ENCODE measurements around the gene FAM228B.
"Not testable (repeated sequence)": the region's sequence is repeated elsewhere in the genome, so short reads cannot be mapped to it uniquely, and the experiment has no call there.

Gene FAM228B

DNA sequence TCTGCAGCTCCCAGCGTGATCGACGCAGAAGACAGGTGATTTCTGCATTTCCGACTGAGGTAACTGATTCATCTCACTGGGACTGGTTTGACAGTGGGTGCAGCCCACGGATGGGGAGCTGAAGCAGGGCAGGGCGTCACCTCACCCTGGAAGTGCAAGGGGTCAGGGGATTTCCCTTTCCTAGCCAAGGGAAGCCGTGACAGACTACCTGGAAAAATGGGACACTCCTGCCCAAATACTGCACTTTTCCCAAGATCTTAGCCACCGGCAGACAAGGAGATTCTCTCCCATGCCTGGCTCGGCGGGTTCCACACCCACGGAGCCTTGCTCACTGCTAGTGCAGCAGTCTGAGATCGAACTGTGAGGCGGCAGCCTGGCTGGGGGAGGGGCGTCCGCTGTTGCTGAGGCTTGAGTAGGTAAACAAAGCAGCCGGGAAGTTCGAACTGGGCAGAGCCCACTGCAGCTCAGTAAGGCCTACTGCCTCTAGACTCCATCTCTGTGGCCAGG, 28.0 kb upstream of the FAM228B start:
- DNase-seq; in situ Hi-C loops (cut with HindIII; ENCODE audit: low pct_ligation_motif_present, low pct_unique_long_range_greater_than_20kb, low sequenced_read_pairs): not testable (repeated sequence)

GRCh38 chr2:24100732-24101131, 22.5 kb upstream of the FAM228B start:
- DNase-seq; in situ Hi-C loops (cut with HindIII; ENCODE audit: low pct_ligation_motif_present, low pct_unique_long_range_greater_than_20kb, low sequenced_read_pairs): not testable (repeated sequence)

GRCh38 chr2:24101992-24102391, 21.3 kb upstream of the FAM228B start:
- in situ Hi-C loops (cut with HindIII; ENCODE audit: low pct_ligation_motif_present, low pct_unique_long_range_greater_than_20kb, low sequenced_read_pairs): no loop called here
- DNase-seq: no peak

DNA sequence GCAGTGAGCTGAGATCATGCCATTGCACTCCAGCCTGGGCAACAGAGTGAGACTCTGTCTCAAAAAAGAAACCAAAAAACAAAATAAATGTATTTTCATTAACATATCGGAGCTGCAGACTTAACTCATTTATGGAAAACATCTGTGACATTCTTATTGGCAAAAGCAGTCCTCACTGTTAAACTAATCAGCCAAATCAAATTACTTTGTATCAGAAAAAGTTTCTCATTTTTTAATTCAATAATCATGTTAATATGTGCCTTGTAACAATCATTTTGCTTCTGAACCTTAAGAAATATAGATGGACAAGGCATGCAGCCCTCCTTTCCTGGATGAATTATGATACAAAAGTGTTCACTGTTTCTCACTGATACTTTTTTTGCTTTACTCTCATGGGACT, 20.6 kb upstream of the FAM228B start:
- no peak for DNase-seq
- in situ Hi-C loops (cut with HindIII; ENCODE audit: low pct_ligation_motif_present, low pct_unique_long_range_greater_than_20kb, low sequenced_read_pairs): no loop called here

DNA sequence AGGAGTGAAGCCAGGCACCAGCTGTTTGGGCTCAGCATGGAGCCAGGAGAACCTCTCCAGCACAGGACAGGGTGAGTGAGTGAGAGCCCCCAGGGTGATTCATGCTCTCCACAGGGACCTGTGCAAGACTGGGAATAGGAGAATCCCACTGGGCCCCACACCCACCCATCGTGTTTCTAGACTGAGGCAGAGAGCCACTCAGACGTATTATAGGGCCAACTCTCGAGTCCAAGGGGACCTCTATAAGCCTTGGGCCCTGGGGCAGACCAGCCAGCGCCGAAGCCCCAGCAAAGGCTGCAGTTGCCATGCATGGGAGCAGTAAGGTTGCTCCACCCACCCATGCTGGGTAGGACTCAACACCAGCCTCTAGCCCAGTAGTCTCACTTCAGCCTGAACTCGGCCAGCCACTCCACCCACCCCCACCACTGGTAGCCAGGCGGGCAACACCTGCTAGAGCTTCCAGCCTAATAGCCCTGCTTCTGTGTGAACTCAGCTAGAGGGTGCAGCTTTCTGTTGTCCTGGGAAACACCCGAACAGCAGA, 19.1 kb upstream of the FAM228B start:
- in situ Hi-C loops (cut with HindIII; ENCODE audit: low pct_ligation_motif_present, low pct_unique_long_range_greater_than_20kb, low sequenced_read_pairs): no loop called here
- no peak for DNase-seq

DNA sequence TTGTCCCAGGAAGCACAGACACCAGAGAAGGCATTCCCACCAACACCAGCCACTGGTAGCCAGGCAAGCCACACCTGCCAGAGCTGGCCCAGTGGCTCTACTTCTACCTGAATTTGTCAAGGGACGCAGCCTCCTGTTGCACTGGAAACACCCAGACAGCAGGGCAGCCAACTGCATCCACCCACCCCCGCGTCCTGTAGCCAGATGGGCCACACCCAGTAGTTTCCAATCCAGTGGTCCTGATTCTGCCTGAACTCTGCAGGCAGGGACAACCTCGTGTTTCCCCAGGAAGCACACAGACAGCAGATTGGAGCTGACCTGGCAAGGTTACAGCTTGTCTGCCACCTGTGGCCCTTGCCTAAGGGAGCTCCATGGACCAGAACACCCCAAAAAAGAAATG, 18.4 kb upstream of the FAM228B start:
- no peak for DNase-seq
- in situ Hi-C loops (cut with HindIII; ENCODE audit: low pct_ligation_motif_present, low pct_unique_long_range_greater_than_20kb, low sequenced_read_pairs): no loop called here

- DNase-seq: no peak
- in situ Hi-C loops (cut with HindIII; ENCODE audit: low pct_ligation_motif_present, low pct_unique_long_range_greater_than_20kb, low sequenced_read_pairs): no loop called here
These were observed 17.5 kb upstream of the FAM228B start for GRCh38 chr2:24105816-24106215.

- DNase-seq: no peak
- in situ Hi-C loops (cut with HindIII; ENCODE audit: low pct_ligation_motif_present, low pct_unique_long_range_greater_than_20kb, low sequenced_read_pairs): no loop called here
These were observed 16.5 kb upstream of the FAM228B start for GRCh38 chr2:24106786-24107185.

DNA sequence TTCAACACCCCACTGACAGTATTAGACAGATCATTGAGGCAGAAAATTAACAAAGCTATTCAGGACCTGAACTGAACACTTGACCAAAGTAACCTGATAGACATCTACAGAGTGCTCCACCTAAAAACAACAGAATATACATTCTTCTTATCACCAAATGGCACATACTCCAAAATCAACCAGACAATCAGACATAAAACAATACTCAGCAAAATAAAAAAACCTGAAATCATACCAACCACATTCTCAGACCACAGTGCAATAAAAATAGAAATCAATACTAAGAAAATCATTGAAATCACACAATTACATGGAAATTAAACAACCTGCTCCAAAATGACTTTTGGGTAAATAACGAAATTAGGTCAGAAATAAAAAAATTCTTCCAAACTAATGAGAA, 15.9 kb upstream of the FAM228B start:
- DNase-seq: no peak
- in situ Hi-C loops (cut with HindIII; ENCODE audit: low pct_ligation_motif_present, low pct_unique_long_range_greater_than_20kb, low sequenced_read_pairs): no loop called here

DNA sequence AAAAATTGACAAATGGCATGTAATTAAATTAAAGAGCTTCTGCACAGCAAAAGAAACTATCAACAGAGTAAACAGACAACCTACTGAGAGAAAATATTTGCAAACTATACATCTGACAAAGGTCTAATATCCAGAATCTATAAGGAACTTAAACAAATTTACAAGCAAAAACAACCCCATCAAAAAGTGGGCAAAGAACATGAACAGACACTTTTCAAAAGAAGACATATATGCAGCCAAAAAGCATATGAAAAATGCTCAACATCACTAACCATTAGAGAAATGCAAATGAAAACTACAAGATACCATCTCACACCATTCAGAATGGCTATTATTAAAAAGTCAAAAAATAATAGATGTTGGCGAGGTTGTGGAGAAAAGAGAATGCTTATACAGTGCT, 13.8 kb upstream of the FAM228B start:
- DNase-seq; in situ Hi-C loops (cut with HindIII; ENCODE audit: low pct_ligation_motif_present, low pct_unique_long_range_greater_than_20kb, low sequenced_read_pairs): not testable (repeated sequence)

DNA sequence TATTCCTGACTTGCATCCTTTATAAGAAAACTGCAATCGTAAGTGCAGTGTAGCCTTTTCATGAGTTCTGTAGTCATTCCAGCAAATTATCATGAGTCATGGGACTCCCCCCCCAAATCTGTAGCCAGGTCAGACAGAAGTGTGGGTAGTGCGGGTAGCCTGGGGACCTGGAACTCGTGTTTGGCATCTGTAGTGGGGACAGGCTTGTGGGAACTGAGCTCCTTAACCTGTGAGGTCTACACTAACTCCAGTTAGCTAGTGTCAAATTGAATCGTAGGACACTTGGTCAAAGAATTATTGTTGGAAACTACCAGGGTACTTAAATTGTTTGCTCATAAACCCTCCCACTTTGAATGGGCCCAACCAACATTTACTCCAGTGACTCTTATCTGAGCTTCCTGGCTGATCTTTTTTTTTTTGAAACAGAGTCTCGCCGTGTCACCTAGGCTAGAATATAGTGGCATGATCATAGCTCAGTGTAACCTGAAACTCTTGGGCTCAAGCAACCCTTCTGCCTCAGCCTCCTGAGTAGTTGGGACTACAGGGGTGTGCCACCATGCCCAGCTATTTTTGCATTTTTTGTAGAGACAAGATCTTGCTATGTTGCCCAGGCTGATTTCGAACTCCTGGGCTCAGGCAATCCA, 12.5 kb upstream of the FAM228B start:
- no peak for DNase-seq
- in situ Hi-C loops (cut with HindIII; ENCODE audit: low pct_ligation_motif_present, low pct_unique_long_range_greater_than_20kb, low sequenced_read_pairs): no loop called here

DNA sequence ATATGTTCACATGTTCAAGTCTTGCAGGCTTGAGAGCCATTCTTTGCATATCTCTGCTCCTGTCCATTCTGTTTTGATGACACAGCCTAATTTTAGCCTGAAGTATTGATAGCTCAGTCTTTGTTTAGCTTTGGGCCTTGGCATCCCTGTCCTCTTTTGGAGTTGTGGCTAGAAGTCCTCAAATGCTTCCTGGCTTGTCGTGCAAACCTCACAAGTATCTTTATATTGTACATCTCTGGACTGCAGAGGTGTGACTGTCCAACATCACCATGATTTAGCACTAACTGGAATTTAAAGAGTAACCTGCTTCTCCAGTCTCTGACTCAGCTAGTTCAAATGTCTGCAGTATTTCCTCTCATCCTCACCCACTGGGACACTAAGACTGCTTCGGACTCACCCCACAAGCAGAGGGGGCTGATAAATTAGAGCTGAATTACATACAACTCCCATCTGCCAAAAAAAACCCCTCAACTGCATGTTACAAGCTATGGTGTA, 11.8 kb upstream of the FAM228B start:
- peak; percentile 33 for DNase-seq
- in situ Hi-C loops (cut with HindIII; ENCODE audit: low pct_ligation_motif_present, low pct_unique_long_range_greater_than_20kb, low sequenced_read_pairs): no loop called here

DNA sequence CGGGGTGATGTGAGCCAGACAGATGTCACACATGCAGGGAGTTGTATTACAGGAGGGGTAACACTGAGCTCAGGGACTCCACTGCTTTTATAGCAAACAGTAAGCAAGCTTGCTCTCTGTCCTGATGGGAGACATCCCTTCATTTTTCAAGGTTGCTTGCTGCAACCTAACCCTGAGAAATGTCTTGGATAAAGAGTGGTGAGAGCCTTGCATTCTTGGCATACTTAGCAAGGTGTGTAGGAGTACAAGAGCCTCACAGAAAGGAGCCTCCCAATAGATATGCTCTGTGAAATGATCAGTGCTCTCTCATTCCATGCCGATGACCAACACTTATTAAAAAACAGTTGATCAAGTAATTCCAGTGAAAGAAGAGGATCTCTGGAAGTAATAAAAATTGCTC, 8.2 kb upstream of the FAM228B start:
- no peak for DNase-seq
- in situ Hi-C loops (cut with HindIII; ENCODE audit: low pct_ligation_motif_present, low pct_unique_long_range_greater_than_20kb, low sequenced_read_pairs): no loop called here

DNA sequence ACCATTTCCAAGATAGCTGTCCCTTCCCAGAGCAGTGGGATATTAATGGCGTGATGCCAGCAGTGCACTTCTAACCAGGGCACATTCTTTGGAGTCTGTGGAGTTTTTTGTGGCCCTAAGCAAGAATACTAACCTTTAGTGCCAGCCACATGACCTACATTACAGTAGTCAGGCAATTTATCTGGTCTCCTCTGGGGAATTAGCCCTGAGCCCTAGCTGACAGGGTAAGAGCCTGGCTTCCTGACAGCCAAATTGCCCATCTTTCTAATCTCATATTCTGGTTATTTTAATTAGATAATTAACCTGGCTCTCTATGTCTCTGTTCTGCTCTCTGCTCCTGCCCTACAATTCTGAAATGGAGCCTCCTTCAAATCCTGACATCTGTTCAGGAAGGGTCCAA, 5.4 kb upstream of the FAM228B start:
- in situ Hi-C loops (cut with HindIII; ENCODE audit: low pct_ligation_motif_present, low pct_unique_long_range_greater_than_20kb, low sequenced_read_pairs): no loop called here

DNA sequence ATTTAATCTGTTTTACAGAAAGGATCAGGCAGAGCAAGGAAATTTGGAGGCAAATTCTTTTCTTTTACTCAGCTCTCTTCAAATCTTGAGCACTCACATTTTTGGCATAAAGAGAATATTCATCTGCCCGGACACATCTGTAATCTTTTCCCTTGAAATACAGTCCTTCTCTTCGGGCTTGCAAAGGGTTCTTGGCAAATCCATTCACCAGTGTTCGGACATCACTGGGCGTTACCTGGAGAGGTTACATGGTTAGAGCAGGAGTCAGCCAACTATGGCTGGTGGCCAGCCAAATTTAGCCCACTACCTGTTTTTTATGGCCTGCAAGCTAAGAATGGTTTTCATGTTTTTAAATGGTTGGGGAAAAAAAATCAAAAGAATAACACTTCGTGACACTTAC, 2.2 kb upstream of the FAM228B start:
- in situ Hi-C loops (cut with HindIII; ENCODE audit: low pct_ligation_motif_present, low pct_unique_long_range_greater_than_20kb, low sequenced_read_pairs): no loop called here
- no peak for DNase-seq

More for the DNA sequence above, 5.4 kb upstream of the FAM228B start:
- DNase-seq: no peak

DNA sequence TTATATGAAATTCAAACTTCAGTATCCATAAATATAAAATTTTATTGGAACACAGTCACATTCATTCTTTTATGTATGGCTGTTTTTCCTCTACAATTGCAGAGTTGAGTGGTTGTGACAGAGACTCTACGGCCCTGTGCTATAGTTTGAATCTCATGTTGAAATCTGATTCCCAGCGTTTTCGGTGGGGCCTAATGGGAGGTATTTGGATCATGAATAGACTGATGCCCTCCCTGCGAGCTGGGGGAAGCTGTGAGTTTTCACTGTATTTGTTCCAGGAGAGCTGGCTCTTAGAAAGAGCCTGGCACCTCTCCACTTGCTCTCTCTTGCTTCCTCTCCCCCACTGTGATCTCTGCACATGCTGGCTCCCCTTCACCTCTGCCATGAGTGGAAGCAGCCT, 1.8 kb upstream of the FAM228B start:
- DNase-seq: no peak
- in situ Hi-C loops (cut with HindIII; ENCODE audit: low pct_ligation_motif_present, low pct_unique_long_range_greater_than_20kb, low sequenced_read_pairs): no loop called here

DNA sequence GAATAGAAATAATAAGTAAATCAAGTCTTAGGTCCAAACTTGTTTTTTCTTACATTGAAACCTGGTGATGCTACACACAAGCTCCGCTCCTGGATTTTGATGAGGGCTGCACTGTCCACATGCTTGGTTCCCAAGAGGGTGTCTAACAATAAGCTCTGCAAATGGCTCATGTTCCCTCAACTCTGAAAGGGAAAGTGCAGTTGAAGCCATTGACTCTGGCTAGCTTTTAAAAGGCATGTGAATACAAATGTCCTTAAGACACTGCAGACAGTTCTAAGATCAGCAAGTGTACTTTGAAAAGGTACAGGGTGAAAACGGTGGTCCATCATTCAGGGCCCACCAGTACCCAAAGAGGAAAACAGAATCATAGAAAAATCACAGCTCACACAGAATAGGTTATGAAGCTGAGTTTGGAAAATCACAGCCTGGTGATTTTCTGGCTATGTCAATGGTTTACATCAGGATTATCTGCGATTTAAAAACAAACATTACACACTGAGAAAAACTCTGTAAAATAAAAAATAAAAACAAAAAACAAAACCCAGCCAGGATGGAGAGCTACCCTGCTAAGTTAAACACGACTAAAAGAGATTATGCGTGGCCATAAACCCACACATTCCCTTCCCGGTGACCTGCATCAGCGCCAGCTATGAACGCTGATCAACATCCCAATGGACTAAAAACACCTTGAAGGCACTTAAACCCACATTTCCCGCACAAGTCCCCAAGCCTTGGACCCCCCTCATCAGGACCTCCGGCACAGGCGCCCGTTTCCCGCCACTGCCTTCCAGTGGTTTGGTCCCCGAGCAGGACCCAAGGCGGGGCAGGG, 689 bp upstream of the FAM228B start:
- in situ Hi-C loops (cut with HindIII; ENCODE audit: low pct_ligation_motif_present, low pct_unique_long_range_greater_than_20kb, low sequenced_read_pairs): no loop called here
- DNase-seq: no peak

GRCh38 chr2:24123922-24124580, 782 bp downstream of the FAM228B start:
- peak; percentile 25 for DNase-seq
- in situ Hi-C loops (cut with HindIII; ENCODE audit: low pct_ligation_motif_present, low pct_unique_long_range_greater_than_20kb, low sequenced_read_pairs): no loop called here

DNA sequence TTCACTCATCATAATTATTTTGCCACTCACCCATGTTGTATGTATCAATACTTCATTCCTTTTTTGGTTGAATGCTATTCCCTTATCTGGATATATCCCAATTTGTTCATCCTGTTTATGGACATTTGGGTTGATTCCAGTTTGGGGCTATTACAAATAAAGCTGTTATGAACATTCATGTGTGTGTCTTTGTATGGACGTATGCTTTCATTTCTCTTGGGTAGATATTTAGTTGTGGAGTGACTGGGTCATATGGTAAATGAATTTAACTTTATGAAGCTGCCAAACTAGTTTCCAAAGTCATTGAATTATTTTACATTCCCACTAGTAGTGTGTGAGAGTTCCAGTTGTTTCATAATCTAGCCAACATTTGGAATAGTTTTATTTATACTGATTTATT, 2.7 kb downstream of the FAM228B start:
- in situ Hi-C loops (cut with HindIII; ENCODE audit: low pct_ligation_motif_present, low pct_unique_long_range_greater_than_20kb, low sequenced_read_pairs): no loop called here

More for the DNA sequence above, 2.7 kb downstream of the FAM228B start:
- DNase-seq: no peak
